ENCODE data around the gene TSPAN15.

DNA sequence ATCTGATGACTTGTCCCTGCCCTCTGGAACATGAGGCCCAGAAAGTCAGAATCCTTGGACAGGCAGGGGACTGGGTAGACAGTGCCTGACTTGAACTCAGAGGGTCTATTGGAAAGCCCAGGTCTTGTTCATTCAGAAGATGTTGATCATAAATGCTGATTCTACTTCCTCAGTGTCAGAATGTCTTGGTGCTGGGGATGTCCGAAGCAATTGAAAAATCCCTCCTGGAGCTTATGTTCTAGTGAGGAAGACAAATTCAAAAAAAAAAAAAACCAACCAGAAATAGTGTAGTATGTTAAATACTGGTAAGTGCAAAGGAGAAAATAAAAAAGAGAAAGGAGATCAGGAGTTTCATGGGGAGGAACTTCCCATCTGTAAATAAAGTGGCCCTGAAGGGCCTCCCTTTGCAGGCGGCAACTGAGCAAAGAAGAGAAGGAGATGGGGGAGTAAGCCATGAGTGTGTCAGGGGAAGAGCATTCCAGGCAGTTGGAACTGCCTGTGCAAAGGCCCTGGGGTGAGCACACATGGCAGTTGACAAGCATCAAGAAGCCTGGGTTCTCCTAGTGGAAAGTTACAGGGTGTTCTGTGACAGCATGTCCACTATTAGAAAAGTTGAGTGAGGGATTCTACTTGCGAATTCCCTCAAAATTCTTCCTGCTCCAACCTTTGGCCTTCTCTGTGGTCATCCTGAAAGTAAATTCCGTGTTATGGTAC lies 30.7 kb downstream of the TSPAN15 start:
- TF ChIP-seq CTCF (IDR thresholded peaks at IDR 0.05; ENCODE audit: low read depth, low read length, poor library complexity, severe bottlenecking) (no peak), EZH2phosphoT487 (IDR thresholded peaks at IDR 0.05; ENCODE audit: borderline replicate concordance, low read length) (no peak)

Data from DOHH2 (cell line).